Stimulated activated naive B cell treated with anti-CD40 and anti-IgM and Interleukin-4, amounts not matched to agents 10 μg/mL and 1 μg/mL and 100 μg/mL, for 72 hours (primary cell): ENCODE data around the gene TTLL11.

Experiments used
- ATAC-seq, 2 donors: fragments of 150-1000 bp; cut with Tn5 transposase; replicated peaks; 2 replicates each; pipeline ENCODE4 v1.10.0; 2021; ENCODE audit warnings: moderate library complexity in 1 of 2
- DNase-seq: peaks from one replicate; pipeline ENCODE4 v3.0.0; 2021
- H3K27ac Mint-ChIP-seq: one replicate; pipeline ENCODE4 v1.8.0; 2022; ENCODE audit warnings: mild to moderate bottlenecking, mixed read lengths
- H3K27me3 Mint-ChIP-seq, 2 donors: one replicate each; pipeline ENCODE4 v1.8.0; 2022; ENCODE audit warnings: mixed read lengths in 2 of 2
- H3K36me3 Mint-ChIP-seq, 2 donors: one replicate each; pipeline ENCODE4 v1.8.0; 2022; ENCODE audit warnings: mixed read lengths in 2 of 2, mild to moderate bottlenecking in 1 of 2
- H3K4me1 Mint-ChIP-seq, 2 donors: one replicate each; pipeline ENCODE4 v1.8.0; 2022; ENCODE audit warnings: mixed read lengths in 2 of 2, mild to moderate bottlenecking in 1 of 2
- H3K4me3 Mint-ChIP-seq, 2 donors: one replicate each; pipeline ENCODE4 v1.8.0; 2022; ENCODE audit warnings: mild to moderate bottlenecking in 2 of 2, mixed read lengths in 2 of 2, moderate library complexity in 1 of 2
- H3K9me3 Mint-ChIP-seq, 2 donors: one replicate each; pipeline ENCODE4 v1.8.0; 2022; ENCODE audit warnings: mixed read lengths in 2 of 2, mild to moderate bottlenecking in 1 of 2

The TTLL11 gene

DNA sequence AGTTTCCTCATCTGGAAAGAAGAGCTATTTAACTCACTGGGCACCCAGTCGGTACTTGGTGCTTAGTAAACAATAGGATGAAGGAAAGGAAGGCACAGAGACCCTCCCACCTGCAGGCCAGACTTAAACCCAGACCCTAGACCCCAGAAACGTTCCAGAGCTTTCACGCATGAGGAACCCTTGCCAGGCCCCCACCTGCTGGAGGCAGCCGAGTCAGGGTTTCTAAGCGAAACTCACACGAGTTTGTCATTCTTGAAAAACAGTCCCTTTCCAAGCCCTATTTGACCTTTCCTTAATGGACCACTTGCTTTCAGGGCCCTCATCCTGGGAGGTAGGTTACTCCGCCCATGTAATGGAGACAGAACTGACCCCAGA lies 35.8 kb upstream of the TTLL11 start:
- H3K36me3 Mint-ChIP-seq = no peaks in the 10 kb centered on the region
- no peak overlapping the region for H3K4me3 Mint-ChIP-seq
- H3K4me1 Mint-ChIP-seq = peaks cover 11 to 18% of the 10 kb centered on the region in 2 donors
- DNase-seq (no peak), ATAC-seq (no peak)
- no peaks in the 10 kb centered on the region for H3K9me3 Mint-ChIP-seq
- no peak overlapping the region for H3K27ac Mint-ChIP-seq
- peaks cover 68 to 69% of the 10 kb centered on the region in 2 donors for H3K27me3 Mint-ChIP-seq

DNA sequence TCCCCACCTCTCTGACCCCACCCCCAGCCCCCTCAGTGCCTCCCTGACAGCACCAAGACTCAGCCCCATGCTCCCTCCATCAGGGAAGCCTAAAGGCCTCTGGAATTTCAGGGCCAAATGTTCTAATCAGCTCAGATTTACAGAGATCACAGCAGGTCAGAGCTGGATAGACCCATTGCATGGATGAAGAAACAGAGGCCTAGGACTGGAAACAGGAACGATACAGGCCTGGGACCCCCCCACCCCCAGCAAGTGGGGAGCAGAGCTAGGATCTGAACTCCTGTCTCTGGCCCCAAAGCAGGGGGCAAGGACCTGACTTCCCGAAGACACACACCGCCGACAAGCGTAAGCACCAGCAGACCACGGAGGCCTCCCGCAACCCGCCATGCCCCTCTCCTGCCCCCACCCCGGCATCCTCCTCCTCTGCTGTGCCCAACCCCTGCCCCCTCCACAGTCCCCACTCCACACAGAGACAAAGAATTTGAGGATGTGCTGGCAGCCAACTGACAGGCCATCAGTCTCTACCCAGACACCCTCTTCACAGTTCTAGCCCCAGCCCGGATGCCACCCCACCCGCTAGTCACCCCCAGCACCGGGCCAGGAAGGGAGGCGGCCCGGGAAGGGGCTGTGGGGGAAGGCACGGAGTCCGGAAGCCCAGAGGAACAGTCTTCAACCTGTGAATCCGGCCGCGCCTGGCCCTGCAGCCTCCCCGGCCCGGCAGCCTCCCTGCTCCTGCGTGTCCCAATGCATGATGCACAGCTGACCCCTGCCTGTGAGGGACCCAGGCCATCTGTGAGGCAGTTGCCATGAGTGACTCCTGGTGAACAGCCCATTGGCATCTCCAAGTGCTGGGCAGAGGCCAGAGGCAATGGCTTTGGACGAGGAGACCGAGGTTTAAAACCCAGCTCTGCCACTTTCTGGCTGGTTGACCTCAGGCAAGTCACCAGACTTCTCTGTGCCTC lies 35.2 kb upstream of the TTLL11 start:
- Mint-ChIP-seq H3K9me3 (no peaks in the 10 kb centered on the region), H3K4me1 (peaks cover 11 to 22% of the 10 kb centered on the region in 2 donors), H3K27me3 (peaks cover 71% of the 10 kb centered on the region in 2 donors), H3K4me3 (no peak overlapping the region), H3K27ac (no peak overlapping the region), H3K36me3 (no peaks in the 10 kb centered on the region)
- ATAC-seq (no peak), DNase-seq (no peak)

DNA sequence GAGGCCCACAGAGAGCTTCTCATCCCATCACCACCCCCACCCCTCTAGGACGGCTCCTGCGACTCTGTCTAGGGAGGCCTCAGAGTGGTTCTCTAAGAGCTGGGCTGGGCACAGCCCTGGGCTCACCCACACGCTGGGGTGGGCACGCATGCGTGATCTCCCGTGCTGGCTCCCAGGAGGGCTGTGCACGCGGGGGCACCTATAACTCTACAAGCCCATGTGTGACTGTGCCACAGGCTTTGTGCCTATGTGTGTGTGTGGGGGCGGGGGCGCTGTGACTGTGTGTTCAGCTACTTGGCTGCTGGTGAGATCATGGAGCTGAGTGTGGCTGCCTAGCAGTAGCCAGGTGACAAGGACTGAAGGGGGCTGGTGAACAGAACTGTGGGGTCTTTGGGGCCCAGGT lies 34.3 kb upstream of the TTLL11 start:
- Mint-ChIP-seq H3K9me3 (no peaks in the 10 kb centered on the region), H3K36me3 (no peaks in the 10 kb centered on the region), H3K4me1 (peaks cover 11 to 29% of the 10 kb centered on the region in 2 donors), H3K27ac (no peak overlapping the region), H3K27me3 (peaks cover 69 to 72% of the 10 kb centered on the region in 2 donors), H3K4me3 (no peak overlapping the region)
- DNase-seq (no peak), ATAC-seq (no peak)

DNA sequence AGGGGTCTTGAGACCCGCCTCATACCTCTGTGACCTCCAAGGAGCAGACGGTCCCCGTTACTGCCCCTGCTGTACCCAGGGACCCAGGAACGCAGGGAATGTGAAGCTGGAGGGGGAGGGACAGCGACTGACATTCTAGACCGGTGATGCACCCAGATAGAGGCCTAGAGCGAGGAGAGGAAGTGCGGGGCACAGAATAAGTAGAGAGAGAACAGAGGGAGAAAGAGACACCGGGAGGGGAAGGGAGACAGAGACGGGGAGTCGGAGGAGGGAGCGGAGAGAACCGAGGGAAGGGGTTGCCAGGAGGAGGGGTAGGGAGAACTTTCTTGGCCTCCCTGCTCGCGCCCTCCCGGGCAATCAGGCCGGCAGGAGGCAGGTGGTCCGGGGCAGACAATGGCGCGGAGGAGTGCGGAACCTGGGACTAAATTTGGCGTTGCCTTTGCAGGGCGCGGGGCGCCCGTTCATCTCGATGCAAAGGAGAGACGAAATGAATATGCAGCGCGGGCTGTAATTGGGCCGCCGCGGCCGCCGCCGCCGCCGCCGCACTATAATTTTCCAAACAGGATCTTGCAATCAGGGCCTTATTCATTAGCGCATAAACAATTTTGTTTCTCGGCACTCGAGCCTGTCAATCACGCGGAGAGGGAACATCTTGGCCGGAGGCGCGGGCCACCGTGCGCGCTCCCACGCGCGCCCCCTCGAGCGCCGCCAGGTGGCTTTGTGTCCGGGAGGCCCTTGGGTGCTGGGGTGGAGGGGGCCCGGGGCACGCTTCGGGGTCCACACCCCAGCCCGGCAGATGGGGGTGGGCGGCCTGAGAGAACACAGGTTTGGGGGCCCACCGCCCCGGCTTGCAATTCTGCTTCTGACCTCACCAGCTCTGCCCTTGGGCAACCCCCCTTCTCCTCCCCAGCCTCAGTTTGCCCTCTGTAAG lies 33.5 kb upstream of the TTLL11 start:
- H3K4me1 Mint-ChIP-seq = peaks cover 11 to 29% of the 10 kb centered on the region in 2 donors
- ATAC-seq (no peak), DNase-seq (no peak)
- peak overlapping the region; percentile 65 for H3K4me3 Mint-ChIP-seq
- H3K36me3 Mint-ChIP-seq = no peaks in the 10 kb centered on the region
- H3K27me3 Mint-ChIP-seq = peaks cover 63 to 64% of the 10 kb centered on the region in 2 donors
- H3K27ac Mint-ChIP-seq = no peak overlapping the region
- H3K9me3 Mint-ChIP-seq = no peaks in the 10 kb centered on the region

DNA sequence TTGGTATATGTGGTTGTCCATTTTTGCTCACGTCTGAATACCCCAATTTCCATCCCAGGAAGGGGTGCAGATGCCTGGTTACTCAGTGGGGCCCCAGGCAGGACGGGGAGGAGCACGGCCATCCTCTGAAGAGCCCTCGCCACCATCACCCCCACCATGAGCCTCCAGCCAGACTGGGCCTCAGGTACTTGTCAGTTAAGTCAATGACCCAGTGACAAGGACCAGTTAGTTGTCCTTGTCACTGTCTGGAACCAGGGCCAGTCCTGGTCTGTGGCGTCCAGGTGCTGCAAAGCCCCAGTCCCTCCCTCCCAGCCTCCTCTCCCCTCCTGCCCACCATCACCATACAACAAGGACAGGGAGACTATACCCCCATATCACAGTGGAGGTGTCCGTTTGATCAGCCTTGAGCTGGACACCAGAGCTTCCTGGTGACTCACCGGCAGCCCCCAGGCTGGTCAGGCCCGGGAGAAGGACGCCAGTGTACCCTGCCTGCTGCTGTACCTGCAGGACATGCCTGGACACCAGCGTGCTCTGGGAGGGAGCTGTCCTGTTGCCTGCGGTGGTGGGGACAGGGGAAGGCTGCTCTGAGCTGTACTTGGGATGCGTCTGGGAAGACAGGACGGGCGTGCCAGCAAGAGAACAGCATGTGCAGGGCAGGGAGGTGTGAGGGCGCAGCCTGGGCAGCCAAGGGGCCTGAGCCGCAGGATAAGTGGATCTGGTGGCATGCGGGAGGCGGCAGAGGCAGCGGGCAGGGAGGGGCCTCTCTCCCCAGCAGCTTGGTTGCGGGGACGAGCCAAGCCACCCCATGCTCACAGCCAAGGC lies 32.6 kb upstream of the TTLL11 start:
- Mint-ChIP-seq H3K4me3 (peak overlapping the region; percentile 65), H3K4me1 (peaks cover 11 to 29% of the 10 kb centered on the region in 2 donors), H3K36me3 (no peaks in the 10 kb centered on the region), H3K27ac (no peak overlapping the region), H3K9me3 (no peaks in the 10 kb centered on the region), H3K27me3 (peaks cover 56 to 60% of the 10 kb centered on the region in 2 donors)
- DNase-seq (no peak), ATAC-seq (no peak)

DNA sequence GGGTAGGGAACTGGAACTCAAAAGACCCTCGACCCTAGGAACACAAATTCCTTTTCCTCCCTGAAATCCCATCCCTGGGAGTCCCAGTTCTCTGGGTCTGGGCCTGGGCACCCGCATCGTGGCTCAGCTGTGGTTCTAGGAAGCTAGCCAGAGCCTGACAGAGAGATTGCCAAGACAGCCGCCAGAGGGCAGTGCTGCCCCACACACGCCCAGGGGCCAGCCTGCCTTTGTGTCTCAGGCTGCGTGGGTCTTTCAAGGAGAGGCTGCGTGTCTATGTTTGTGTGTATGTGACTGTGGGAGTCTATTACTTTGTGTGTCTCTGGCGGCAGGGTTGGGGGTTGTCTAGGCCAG lies 32.0 kb upstream of the TTLL11 start:
- Mint-ChIP-seq H3K36me3 (no peaks in the 10 kb centered on the region), H3K9me3 (no peaks in the 10 kb centered on the region), H3K27ac (no peak overlapping the region), H3K4me3 (no peak overlapping the region), H3K27me3 (peaks cover 53 to 60% of the 10 kb centered on the region in 2 donors), H3K4me1 (peaks cover 11 to 29% of the 10 kb centered on the region in 2 donors)
- DNase-seq (peak; percentile 63), ATAC-seq (peak; percentile 90 to 93)

DNA sequence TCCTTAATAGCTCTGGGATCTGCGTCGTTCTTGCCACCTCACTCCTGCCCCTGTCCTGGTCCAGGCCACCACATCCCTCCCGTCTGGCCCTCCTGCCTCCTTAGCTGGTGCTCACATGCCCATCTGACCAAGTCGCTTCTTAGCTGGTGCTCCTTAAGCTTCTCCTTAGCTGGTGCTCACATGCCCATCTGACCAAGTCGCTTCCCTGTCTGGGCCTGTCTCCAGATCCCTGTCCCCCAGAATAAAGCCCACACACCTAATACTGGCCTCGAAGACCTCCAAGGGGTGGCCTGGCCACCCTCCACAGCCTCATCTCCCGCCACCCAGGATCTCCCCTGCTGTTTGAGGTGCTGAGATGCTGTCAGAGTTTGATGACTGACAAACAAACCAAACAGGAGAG lies 31.4 kb upstream of the TTLL11 start:
- H3K27me3 Mint-ChIP-seq = peaks cover 48 to 55% of the 10 kb centered on the region in 2 donors
- H3K9me3 Mint-ChIP-seq = no peaks in the 10 kb centered on the region
- ATAC-seq (no peak), DNase-seq (no peak)
- H3K4me1 Mint-ChIP-seq = peaks cover 11 to 29% of the 10 kb centered on the region in 2 donors
- no peak overlapping the region for H3K27ac Mint-ChIP-seq
- no peaks in the 10 kb centered on the region for H3K36me3 Mint-ChIP-seq
- no peak overlapping the region for H3K4me3 Mint-ChIP-seq

DNA sequence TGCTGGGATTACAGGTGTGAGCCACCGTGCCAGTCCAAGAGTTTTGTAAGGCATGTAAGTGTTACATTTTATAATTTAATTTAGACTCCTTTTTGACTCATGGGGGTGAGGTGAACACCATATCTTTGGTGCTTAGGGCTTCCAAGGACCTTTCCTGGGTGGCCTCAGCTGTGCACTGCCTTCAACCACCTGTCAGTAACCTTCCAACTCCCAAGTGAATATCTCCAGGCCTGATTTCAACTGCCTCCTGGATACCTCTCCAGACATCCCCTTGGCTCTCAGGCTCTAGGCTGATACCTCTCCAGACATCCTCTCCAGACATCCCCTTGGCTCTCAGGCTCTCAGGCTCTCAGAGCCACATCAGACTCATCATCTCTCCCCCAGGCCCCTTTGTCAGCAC lies 30.9 kb upstream of the TTLL11 start:
- ATAC-seq = no peak
- H3K27ac Mint-ChIP-seq = no peak overlapping the region

DNA sequence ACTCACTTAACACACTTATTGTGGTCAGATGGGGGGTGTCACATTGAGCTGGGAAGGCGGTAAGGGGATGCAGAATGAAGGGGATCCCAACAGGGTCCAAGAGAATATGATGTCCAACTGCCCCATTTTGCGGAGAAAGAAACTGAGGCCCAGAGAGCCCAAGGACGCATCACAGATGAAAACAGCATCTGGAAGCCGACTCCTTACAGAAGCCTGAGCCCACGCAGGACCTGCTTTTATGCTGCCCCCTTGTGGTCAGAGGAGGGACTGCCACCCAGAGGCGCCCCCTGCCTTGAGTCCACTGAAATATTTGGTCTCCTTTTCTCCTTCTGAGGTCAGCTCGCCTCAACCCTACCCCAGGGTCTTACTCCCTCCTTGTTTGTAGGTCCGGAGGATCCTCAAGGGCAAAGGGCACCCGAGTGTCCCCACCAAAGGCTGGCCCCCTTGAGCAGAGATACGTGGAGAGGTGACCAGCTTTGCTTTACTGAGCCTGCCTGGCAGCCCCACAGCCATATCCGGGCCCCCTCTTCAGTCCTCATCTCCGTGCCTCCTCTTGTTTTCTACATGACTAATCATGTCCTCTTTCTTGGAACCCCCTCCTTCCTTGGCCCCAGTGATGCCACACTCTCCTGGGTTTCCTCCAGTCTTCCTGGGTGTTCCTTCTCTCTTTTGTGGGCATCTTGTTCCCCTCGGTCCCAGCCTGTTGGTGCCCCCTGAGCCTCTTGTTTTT lies 30.0 kb upstream of the TTLL11 start:
- ATAC-seq = peak; percentile 43 to 63
- peak; percentile 43 for DNase-seq
- H3K36me3 Mint-ChIP-seq = no peaks in the 10 kb centered on the region
- H3K4me3 Mint-ChIP-seq = no peak overlapping the region
- H3K27me3 Mint-ChIP-seq = peaks cover 44 to 50% of the 10 kb centered on the region in 2 donors
- H3K4me1 Mint-ChIP-seq = peaks cover 11 to 29% of the 10 kb centered on the region in 2 donors
- no peak overlapping the region for H3K27ac Mint-ChIP-seq
- H3K9me3 Mint-ChIP-seq = no peaks in the 10 kb centered on the region

More for the DNA sequence above, 30.9 kb upstream of the TTLL11 start:
- H3K27me3 Mint-ChIP-seq = peaks cover 44 to 50% of the 10 kb centered on the region in 2 donors
- DNase-seq = no peak
- no peaks in the 10 kb centered on the region for H3K36me3 Mint-ChIP-seq
- no peaks in the 10 kb centered on the region for H3K9me3 Mint-ChIP-seq
- peaks cover 11 to 29% of the 10 kb centered on the region in 2 donors for H3K4me1 Mint-ChIP-seq
- no peak overlapping the region for H3K4me3 Mint-ChIP-seq

DNA sequence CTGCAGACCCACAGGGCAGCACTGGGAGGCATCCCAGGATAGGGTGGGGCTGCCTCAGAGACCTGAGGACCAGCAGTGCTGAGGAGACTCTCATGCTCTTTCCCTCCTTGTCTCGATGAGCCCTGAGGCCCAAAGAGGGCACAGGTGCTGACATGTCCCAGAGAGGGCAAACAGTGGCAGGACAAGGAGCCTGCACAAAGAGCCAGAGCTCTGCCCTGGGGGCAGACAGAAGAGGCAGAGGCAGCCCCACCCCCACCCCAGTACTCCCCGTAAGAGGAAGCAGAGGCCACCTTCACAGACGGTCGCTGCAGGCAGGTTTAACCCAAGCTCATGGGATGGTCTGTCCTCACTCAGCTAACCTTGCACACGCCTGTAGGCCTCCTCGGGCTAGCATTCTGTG lies 29.4 kb upstream of the TTLL11 start:
- DNase-seq (no peak), ATAC-seq (peak in 1 of 2 donors; percentile 3)
- Mint-ChIP-seq H3K9me3 (no peaks in the 10 kb centered on the region), H3K36me3 (no peaks in the 10 kb centered on the region), H3K4me1 (peaks cover 11 to 29% of the 10 kb centered on the region in 2 donors), H3K27me3 (peaks cover 39 to 44% of the 10 kb centered on the region in 2 donors), H3K4me3 (no peak overlapping the region), H3K27ac (peak overlapping the region; percentile 42)

DNA sequence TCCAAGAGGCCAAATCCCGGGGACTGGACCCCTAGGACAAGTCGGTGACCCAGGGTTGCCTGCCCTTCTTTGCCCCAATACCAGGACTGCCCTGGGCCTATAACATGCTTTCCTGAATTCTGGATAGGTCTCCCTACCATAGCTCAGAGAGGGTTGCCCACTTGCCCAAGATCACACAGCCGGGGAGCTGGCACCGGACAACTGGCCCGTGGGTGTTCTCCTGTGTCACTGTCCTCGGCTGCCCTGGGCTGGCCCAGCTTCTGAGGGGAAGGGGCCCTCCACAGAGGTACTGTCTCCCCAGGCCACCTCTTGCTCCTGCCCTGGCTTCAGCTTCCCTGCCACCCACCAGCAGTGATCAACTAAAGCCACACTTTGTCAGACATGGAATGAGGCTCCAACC lies 28.8 kb upstream of the TTLL11 start:
- Mint-ChIP-seq H3K9me3 (no peaks in the 10 kb centered on the region), H3K27me3 (peaks cover 34 to 38% of the 10 kb centered on the region in 2 donors), H3K36me3 (no peaks in the 10 kb centered on the region), H3K27ac (peak overlapping the region; percentile 42), H3K4me1 (peaks cover 11 to 29% of the 10 kb centered on the region in 2 donors), H3K4me3 (no peak overlapping the region)
- ATAC-seq (no peak), DNase-seq (no peak)

DNA sequence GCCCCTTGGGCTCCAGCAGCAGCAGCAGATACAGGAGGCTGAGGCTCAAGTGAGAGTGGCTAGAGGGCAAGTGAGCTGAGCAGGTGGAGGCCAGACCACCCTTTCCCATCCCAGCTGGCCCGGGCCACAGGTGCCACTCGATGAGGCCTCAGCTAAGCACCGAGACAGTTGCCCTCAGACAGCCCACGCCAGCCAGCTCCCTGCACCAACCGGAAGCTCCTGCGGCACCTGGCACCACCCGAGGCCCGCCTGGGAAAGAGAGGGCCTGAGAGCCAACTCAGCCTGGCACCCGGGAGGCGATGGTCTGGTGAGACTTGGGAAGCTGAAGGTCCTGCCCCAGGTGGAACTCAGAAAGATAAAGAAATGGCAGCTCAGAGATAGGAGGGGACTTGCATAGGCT lies 28.3 kb upstream of the TTLL11 start:
- Mint-ChIP-seq H3K27ac (no peak overlapping the region), H3K4me3 (no peak overlapping the region), H3K27me3 (peaks cover 30 to 35% of the 10 kb centered on the region in 2 donors), H3K9me3 (no peaks in the 10 kb centered on the region), H3K4me1 (peaks cover 10 to 26% of the 10 kb centered on the region in 2 donors), H3K36me3 (no peaks in the 10 kb centered on the region)
- DNase-seq (no peak), ATAC-seq (no peak)

DNA sequence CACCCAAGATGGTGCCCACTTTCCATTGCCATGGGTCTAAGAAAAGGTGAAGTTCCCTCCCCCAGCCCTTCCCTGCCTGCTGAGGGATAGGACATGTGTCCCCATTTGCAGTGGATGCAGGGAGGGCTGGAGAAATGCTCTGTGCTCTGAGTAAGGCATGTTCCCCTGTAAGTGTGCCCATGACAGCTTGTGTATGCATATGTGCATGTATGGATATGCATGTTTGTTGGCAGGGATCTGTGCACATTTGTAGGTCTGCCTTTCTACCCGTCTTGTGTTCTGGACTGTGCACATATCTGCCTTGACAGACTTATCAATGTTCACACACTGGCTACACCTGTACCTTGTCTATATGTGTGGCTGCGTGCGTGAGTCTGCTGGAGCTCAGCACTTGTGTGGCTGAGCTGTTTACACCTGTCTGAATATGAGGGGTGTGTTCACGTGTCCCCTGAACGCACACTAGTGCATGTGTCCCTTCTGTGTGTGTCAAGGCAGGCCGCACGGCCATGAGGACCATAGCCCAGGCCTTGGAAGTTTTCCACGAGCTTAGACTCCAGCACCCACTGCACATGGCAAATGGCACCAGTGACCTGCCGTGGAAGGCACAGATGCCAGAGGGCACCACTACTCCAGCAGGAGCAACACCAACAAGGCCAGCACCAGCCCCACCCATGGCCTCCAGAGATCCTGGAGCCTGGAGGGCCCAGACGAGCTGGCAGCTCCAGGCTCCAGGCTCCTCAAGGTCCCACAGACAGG lies 27.4 kb upstream of the TTLL11 start:
- H3K4me1 Mint-ChIP-seq = peaks cover 4 to 18% of the 10 kb centered on the region in 2 donors
- no peak overlapping the region for H3K27ac Mint-ChIP-seq
- H3K27me3 Mint-ChIP-seq = peaks cover 25 to 30% of the 10 kb centered on the region in 2 donors
- no peaks in the 10 kb centered on the region for H3K36me3 Mint-ChIP-seq
- no peaks in the 10 kb centered on the region for H3K9me3 Mint-ChIP-seq
- no peak overlapping the region for H3K4me3 Mint-ChIP-seq
- ATAC-seq = no peak
- DNase-seq = no peak
